GM10847 (cell line): ENCODE data around the gene DCAF8.

Experiments
- POLR2A ChIP-seq: IDR thresholded peaks from 2 replicates; pipeline ENCODE4 v1.6.1; 2011; ENCODE audit not compliant: insufficient read length; ENCODE audit errors: extremely low read depth

The DCAF8 gene

GRCh38 chr1:160245434-160245833, 16.9 kb downstream of the DCAF8 start:
- TF ChIP-seq POLR2A = no peak

- TF ChIP-seq POLR2A = no peak
Measured at GRCh38 chr1:160244209-160244608, 18.1 kb downstream of the DCAF8 start.

- no peak for TF ChIP-seq POLR2A
Measured at GRCh38 chr1:160243767-160244166, 18.6 kb downstream of the DCAF8 start.

GRCh38 chr1:160239582-160240299, 22.6 kb downstream of the DCAF8 start:
- TF ChIP-seq POLR2A = no peak

GRCh38 chr1:160238408-160238807, 23.9 kb downstream of the DCAF8 start:
- TF ChIP-seq POLR2A = no peak

GRCh38 chr1:160237558-160237957, 24.8 kb downstream of the DCAF8 start:
- TF ChIP-seq POLR2A = no peak

- no peak for TF ChIP-seq POLR2A
Measured at GRCh38 chr1:160236806-160237205, 25.5 kb downstream of the DCAF8 start.

GRCh38 chr1:160232911-160233310, 29.4 kb downstream of the DCAF8 start:
- TF ChIP-seq POLR2A = no peak

- TF ChIP-seq POLR2A = no peak
Measured at GRCh38 chr1:160228431-160228830, 33.9 kb downstream of the DCAF8 start.

- TF ChIP-seq POLR2A = no peak
Measured at GRCh38 chr1:160227561-160227960, 34.8 kb downstream of the DCAF8 start.

GRCh38 chr1:160227034-160227433, 35.3 kb downstream of the DCAF8 start:
- no peak for TF ChIP-seq POLR2A

- TF ChIP-seq POLR2A = no peak
Measured at GRCh38 chr1:160226623-160227022, 35.7 kb downstream of the DCAF8 start.

- no peak for TF ChIP-seq POLR2A
Measured at GRCh38 chr1:160225345-160225744, 37.0 kb downstream of the DCAF8 start.

- no peak for TF ChIP-seq POLR2A
Measured at GRCh38 chr1:160224606-160225005, 37.7 kb downstream of the DCAF8 start.

GRCh38 chr1:160222546-160222945, 39.8 kb downstream of the DCAF8 start:
- TF ChIP-seq POLR2A = no peak

- no peak for TF ChIP-seq POLR2A
Measured at GRCh38 chr1:160221089-160221488, 41.3 kb downstream of the DCAF8 start.

- TF ChIP-seq POLR2A = no peak
Measured at GRCh38 chr1:160220301-160220700, 42.0 kb downstream of the DCAF8 start.
